ENCODE measurements around the gene NFIA.
A peak's percentile ranks its signal among the peaks of the same experiment; 100 is the strongest.

The NFIA gene

GRCh38 chr1:61052395-61053225 lies 29.8 kb upstream of the NFIA start:
- 0 out of 2 replicates have a peak, but pooled peaks cover 2% of the 10 kb centered on the region for H3K4me1 ChIP-seq
- no peak for DNase-seq
- no peak overlapping the region for H3K4me3 ChIP-seq (ENCODE audit: low read depth, low read length)
- H3K9me3 ChIP-seq = no peaks in the 10 kb centered on the region
- TF ChIP-seq, protein P1, sequence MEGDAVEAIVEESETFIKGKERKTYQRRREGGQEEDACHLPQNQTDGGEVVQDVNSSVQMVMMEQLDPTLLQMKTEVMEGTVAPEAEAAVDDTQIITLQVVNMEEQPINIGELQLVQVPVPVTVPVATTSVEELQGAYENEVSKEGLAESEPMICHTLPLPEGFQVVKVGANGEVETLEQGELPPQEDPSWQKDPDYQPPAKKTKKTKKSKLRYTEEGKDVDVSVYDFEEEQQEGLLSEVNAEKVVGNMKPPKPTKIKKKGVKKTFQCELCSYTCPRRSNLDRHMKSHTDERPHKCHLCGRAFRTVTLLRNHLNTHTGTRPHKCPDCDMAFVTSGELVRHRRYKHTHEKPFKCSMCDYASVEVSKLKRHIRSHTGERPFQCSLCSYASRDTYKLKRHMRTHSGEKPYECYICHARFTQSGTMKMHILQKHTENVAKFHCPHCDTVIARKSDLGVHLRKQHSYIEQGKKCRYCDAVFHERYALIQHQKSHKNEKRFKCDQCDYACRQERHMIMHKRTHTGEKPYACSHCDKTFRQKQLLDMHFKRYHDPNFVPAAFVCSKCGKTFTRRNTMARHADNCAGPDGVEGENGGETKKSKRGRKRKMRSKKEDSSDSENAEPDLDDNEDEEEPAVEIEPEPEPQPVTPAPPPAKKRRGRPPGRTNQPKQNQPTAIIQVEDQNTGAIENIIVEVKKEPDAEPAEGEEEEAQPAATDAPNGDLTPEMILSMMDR (IDR thresholded peaks at IDR 0.05; ENCODE audit: low read depth, low read length) = no peak
- H3K27me3 ChIP-seq = no peaks in the 10 kb centered on the region
- no peaks in the 10 kb centered on the region for H3K36me3 ChIP-seq

DNA sequence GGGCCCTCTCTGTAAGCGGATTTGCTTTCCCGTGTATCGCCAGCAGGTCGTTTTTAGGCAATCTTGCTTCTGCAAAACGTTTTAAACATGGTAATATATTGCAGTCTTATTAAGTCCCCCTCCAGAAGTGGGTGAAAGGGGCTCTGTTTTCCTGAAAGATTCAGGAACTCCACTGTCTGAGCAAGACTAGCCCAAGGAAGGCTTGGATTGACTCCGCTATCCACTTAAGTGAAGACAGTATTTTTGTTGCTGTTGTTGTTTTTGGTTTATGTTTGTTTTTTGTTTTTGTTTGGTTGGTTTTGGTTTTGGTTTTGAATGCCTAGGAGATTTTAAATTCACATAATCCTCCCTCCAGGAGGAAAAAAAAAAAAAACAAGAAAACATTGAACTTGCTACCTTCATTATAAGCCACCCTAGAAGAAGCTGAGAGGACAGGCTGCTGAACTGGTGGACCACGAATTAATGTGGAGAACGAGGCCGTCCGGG lies 29.1 kb upstream of the NFIA start:
- TF ChIP-seq, protein P1 (IDR thresholded peaks at IDR 0.05; ENCODE audit: low read depth, low read length) = no peak
- 0 out of 2 replicates have a peak, but pooled peaks cover 2% of the 10 kb centered on the region for H3K4me1 ChIP-seq
- H3K27me3 ChIP-seq = no peaks in the 10 kb centered on the region
- no peaks in the 10 kb centered on the region for H3K9me3 ChIP-seq
- DNase-seq = no peak
- peak overlapping the region; percentile 47 for H3K4me3 ChIP-seq (ENCODE audit: low read depth, low read length)
- H3K36me3 ChIP-seq = no peaks in the 10 kb centered on the region

DNA sequence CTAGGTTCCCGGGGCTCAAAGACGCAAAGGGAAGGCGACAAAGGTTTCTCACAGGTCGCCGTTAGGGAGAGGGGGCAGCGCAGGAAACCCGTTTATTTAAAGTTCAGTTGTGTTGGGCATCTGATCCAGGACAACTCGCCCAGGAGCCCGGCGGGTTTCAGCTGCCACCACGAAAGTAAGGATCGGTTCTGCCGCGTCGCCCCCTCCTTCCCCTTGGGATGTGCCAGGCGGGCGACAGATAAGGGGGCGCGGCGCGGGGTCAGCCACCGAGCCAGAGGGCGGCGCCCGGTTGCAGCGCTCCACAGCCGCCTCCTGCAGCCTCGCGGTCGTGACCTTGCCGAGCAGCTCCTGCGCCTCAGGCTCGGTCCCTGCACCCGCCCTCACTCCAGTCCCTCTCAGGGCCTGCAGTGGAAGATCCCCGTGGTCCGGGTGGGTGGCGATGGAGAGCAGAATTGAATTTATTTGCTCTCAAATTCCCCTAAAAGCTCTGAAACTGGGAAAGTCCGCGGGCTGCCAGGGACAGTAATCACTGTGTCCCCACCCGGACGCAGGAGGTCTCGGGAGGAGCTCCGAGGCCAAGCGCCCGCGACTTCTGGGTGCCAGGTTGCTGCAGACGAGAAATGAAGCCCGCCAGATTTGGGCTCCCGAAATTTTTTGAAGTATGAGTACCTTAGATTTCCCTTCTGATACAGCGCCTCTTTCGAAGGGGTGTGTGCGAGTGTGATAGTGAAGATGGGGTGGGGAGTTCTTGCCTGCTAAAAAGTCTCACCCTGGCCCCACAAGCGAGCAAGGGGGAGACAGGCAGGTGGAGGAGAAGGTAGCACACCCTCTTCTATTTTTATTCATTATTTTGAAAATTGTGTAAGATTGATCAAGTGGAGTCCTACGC lies 28.4 kb upstream of the NFIA start:
- no peaks in the 10 kb centered on the region for H3K27me3 ChIP-seq
- H3K4me1 ChIP-seq = 0 out of 2 replicates have a peak, but pooled peaks cover 2% of the 10 kb centered on the region
- no peaks in the 10 kb centered on the region for H3K36me3 ChIP-seq
- TF ChIP-seq, protein P1 (IDR thresholded peaks at IDR 0.05; ENCODE audit: low read depth, low read length) = no peak
- H3K9me3 ChIP-seq = no peaks in the 10 kb centered on the region
- DNase-seq = peak; percentile 31
- H3K4me3 ChIP-seq (ENCODE audit: low read depth, low read length) = peak overlapping the region; percentile 47

- 0 out of 2 replicates have a peak, but pooled peaks cover 2% of the 10 kb centered on the region for H3K4me1 ChIP-seq
- no peaks in the 10 kb centered on the region for H3K36me3 ChIP-seq
- DNase-seq = no peak
- H3K4me3 ChIP-seq (ENCODE audit: low read depth, low read length) = no peak overlapping the region
- no peaks in the 10 kb centered on the region for H3K9me3 ChIP-seq
- TF ChIP-seq, protein P1 (IDR thresholded peaks at IDR 0.05; ENCODE audit: low read depth, low read length) = no peak
- H3K27me3 ChIP-seq = no peaks in the 10 kb centered on the region
Observed at GRCh38 chr1:61054601-61054993, 27.8 kb upstream of the NFIA start.

DNA sequence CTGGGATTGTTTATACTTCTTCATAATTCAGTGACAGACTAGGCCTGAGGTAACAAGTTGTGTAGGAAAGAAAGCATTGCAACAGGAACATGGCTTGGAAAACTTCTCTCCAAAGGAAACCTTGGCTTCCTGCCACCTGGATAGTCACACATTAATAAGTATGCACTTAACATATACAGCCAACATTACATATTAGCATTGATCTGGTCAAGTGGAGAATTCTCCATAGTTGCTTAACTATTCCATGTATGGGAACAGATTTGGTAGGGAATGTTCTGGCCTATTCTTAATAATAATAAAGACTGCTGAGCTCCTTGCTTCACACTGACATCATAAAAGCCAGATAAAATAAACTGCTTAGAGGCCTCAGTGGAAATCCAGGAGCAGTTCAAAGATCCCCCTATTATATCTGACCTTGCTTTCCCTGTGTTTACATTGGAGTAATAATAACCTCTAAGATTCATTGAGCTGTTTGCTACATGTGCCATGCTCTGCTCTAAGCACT lies 27.2 kb upstream of the NFIA start:
- DNase-seq = no peak
- TF ChIP-seq, protein P1 (IDR thresholded peaks at IDR 0.05; ENCODE audit: low read depth, low read length) = no peak
- Histone ChIP-seq H3K36me3 (no peaks in the 10 kb centered on the region), H3K27me3 (no peaks in the 10 kb centered on the region), H3K4me1 (0 out of 2 replicates have a peak, but pooled peaks cover 2% of the 10 kb centered on the region), H3K9me3 (no peaks in the 10 kb centered on the region), H3K4me3 (ENCODE audit: low read depth, low read length) (no peak overlapping the region)
